Measurements from ENCODE around the gene ACVR1B. TPM values are rescaled to one million over a fixed set of nuclear protein-coding genes. Genes with fewer than 3 reads are reported as not detected.

Gene ACVR1B
- total and polyA plus RNA-seq, 2 experiments from 2014 or later, result 11.9 to 46.4 TPM

DNA sequence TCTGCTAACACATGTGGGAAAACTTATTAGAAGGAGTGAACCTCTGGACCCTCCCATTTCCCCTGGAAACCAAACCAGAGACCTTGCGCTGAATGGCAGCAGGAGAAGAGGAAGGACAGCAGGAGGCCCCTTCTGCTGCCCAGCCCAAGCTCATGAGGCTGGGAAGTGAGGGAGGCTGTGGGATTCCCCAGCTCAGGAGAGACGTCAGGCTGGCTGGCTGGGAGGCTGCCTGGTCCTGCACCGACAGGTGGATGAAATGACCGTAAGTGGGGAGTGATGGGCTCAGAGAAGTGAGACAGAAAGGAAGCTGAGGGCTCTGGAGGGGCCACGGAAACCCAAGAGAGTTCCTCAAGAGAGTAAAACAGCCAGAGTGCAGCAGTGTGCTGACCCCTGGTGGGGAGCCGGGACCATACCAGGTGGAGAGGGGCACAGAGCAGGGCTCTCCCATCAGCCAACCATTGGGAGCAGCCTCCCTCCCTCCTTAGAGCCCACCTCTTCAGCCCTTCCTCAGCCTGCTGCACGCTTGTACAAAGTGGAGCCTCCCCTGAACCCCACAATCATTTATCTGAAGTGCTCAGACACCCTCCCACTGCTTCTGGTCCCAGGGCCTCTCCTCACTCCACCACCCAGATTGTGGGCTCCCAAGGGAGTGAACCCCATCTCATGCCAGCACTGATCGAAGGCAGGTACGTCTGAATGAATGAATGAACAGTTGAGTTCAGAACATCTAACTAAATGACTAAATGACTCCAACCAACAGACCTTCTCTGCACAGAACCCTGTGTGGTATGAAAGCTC, 69.2 kb downstream of the ACVR1B start:
- DNase-seq (ENCODE audit: low read depth in 1 of 2, low spot score in 1 of 2), result peak; percentile 74 to 83
- TF ChIP-seq, protein P1, sequence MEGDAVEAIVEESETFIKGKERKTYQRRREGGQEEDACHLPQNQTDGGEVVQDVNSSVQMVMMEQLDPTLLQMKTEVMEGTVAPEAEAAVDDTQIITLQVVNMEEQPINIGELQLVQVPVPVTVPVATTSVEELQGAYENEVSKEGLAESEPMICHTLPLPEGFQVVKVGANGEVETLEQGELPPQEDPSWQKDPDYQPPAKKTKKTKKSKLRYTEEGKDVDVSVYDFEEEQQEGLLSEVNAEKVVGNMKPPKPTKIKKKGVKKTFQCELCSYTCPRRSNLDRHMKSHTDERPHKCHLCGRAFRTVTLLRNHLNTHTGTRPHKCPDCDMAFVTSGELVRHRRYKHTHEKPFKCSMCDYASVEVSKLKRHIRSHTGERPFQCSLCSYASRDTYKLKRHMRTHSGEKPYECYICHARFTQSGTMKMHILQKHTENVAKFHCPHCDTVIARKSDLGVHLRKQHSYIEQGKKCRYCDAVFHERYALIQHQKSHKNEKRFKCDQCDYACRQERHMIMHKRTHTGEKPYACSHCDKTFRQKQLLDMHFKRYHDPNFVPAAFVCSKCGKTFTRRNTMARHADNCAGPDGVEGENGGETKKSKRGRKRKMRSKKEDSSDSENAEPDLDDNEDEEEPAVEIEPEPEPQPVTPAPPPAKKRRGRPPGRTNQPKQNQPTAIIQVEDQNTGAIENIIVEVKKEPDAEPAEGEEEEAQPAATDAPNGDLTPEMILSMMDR (IDR thresholded peaks at IDR 0.05; ENCODE audit: low read depth, low read length), result peak; percentile 85
- no peak overlapping the region for H3K27ac ChIP-seq
- peaks cover 12% of the 10 kb centered on the region for H3K27me3 ChIP-seq
- H3K36me3 ChIP-seq, result no peaks in the 10 kb centered on the region
- H3K4me1 ChIP-seq (ENCODE audit: low read depth), result peaks cover 5% of the 10 kb centered on the region
- no peak overlapping the region for H3K4me3 ChIP-seq
- no peaks in the 10 kb centered on the region for H3K9me3 ChIP-seq (ENCODE audit: low read depth)

DNA sequence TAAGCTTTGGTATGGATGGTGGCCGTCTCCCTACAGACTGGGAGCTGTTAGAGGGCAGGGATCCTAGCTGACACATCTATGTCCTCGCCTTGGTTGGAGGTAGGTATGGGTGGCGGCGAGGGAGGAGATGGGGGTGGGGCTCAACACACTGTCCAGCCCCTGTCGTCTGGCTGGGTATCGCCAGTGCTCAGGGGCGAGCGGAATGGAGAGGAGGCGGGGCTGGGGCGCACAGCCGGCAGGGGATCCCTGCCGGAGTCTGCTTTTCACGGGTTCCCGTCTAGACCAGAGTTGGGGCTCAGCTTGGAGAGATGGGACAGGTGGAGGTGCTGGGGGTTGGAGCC, 71.3 kb downstream of the ACVR1B start:
- Histone ChIP-seq H3K36me3 (no peaks in the 10 kb centered on the region), H3K27ac (no peak overlapping the region), H3K27me3 (peaks cover 12% of the 10 kb centered on the region), H3K9me3 (ENCODE audit: low read depth) (no peaks in the 10 kb centered on the region), H3K4me3 (peak overlapping the region; percentile 39), H3K4me1 (ENCODE audit: low read depth) (peaks cover 23% of the 10 kb centered on the region)
- peak in 1 of 2 donors; percentile 31 for DNase-seq (ENCODE audit: low read depth in 1 of 2, low spot score in 1 of 2)
- TF ChIP-seq, protein P1 (IDR thresholded peaks at IDR 0.05; ENCODE audit: low read depth, low read length), result no peak

DNA sequence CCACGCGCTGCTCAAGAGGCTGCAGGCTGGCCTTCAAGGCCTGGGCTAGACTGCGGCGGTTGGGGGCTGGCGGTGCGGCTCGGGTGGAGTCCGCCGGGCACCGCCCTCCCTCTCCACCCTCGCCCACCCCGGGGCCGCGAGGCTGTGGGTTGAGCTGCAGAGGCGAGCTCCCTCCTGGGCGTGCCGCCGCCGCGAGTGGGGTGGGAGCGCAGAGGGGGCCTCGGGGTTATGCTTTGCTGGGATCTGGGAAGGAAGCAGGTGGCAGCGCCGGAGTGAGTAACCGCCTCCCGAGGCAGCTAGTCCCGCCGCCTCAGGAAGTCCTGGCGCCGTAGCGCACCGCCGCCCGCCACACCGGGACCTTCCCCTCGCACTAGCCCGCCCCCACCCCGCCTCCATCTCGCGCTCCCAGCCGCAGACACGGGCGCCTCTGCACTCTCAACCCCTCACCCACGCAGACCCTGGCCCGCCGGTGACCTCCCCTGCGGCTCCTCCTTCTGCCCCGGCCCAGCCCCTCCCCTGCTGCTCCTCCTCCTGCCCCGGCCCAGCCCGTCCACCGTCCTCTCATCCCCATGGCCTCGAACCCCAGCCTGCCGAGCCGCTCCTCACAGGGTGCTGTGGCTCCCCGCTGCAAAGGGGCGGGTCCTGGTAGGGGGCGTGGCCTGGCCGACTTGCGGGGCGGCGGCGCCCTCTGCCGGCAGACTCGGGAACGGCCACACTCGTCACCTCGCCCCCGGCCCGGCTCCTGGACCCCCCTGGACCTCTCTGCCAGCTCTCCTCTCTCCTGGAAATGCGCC, 71.9 kb downstream of the ACVR1B start:
- Histone ChIP-seq H3K9me3 (ENCODE audit: low read depth) (no peaks in the 10 kb centered on the region), H3K4me1 (ENCODE audit: low read depth) (peaks cover 23% of the 10 kb centered on the region), H3K4me3 (peak overlapping the region; percentile 39), H3K36me3 (no peaks in the 10 kb centered on the region), H3K27me3 (peaks cover 12% of the 10 kb centered on the region), H3K27ac (no peak overlapping the region)
- peak; percentile 78 to 89 for DNase-seq (ENCODE audit: low read depth in 1 of 2, low spot score in 1 of 2)
- TF ChIP-seq, protein P1 (IDR thresholded peaks at IDR 0.05; ENCODE audit: low read depth, low read length), result peak; percentile 95

DNA sequence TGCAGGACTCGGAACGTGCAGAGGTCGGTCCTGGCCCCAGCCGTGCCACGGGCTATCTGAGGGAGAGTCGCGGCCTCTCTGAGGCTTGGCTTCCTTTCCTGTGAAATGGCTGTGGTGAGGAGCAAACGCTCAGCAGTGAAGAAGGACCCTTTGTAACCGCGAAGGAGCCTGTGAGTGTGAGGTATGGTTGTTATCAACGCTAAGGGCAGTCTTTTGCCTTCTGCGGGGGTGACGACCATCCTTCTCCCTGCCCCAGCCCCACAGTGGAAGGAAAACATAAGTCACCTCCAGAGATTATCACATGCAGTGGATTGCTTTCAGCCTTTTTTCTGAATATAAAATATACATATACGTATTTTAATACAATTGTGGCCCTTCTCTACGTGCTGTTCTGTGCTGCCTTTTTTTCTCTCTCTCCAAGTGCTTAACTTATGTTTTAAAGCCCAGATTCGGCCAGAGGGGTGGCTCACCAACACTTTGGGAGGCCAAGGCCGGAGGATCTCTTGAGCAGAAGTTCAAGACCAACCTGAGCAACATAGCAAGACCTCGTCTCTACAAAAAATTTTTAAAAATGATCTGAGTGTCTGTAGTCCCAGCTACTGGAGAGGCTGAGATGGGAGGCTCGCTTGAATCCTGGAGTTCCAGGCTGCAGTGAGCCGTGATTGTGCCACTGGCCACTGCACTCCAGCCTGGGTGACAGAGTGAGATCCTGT, 72.6 kb downstream of the ACVR1B start:
- H3K4me3 ChIP-seq, result peak overlapping the region; percentile 39
- peaks cover 12% of the 10 kb centered on the region for H3K27me3 ChIP-seq
- no peak for DNase-seq (ENCODE audit: low read depth in 1 of 2, low spot score in 1 of 2)
- H3K27ac ChIP-seq, result no peak overlapping the region
- TF ChIP-seq, protein P1 (IDR thresholded peaks at IDR 0.05; ENCODE audit: low read depth, low read length), result peak; percentile 18
- H3K4me1 ChIP-seq (ENCODE audit: low read depth), result peaks cover 22% of the 10 kb centered on the region
- H3K9me3 ChIP-seq (ENCODE audit: low read depth), result no peaks in the 10 kb centered on the region
- no peaks in the 10 kb centered on the region for H3K36me3 ChIP-seq

DNA sequence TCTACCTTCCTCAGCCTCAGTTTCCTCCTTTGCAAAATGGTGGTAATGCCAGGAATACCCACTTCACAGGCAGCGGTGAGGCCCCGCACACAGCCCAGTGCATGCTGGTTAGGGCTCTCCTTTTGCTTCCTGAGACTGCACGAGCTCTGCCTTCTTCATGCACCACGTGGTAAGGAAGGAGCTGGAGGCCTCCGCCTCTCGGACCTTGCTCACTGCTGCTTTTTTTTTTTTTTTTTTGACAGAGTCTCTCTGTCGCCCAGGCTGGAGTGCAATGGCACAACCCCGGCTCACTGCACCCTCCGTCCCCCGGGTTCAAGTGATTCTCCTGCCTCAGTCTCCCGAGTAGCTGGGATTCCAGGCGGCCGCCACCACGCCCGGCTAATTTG, 73.3 kb downstream of the ACVR1B start:
- H3K36me3 ChIP-seq, result no peaks in the 10 kb centered on the region
- no peak overlapping the region for H3K27ac ChIP-seq
- TF ChIP-seq, protein P1 (IDR thresholded peaks at IDR 0.05; ENCODE audit: low read depth, low read length), result no peak
- H3K4me1 ChIP-seq (ENCODE audit: low read depth), result peaks cover 25% of the 10 kb centered on the region
- peaks cover 12% of the 10 kb centered on the region for H3K27me3 ChIP-seq
- peak in 1 of 2 donors; percentile 29 for DNase-seq (ENCODE audit: low read depth in 1 of 2, low spot score in 1 of 2)
- no peak overlapping the region for H3K4me3 ChIP-seq
- H3K9me3 ChIP-seq (ENCODE audit: low read depth), result no peaks in the 10 kb centered on the region
